Measurements from ENCODE around the gene CBX2.

The CBX2 gene

GRCh38 chr17:79836972-79837887 is 59.3 kb downstream of the CBX2 start:
- peak overlapping the region; percentile 71 for H3K4me3 ChIP-seq (ENCODE audit: low read depth, low read length)
- TF ChIP-seq CTCF (IDR thresholded peaks at IDR 0.05; ENCODE audit: insufficient read depth, low read depth, low read length, missing control alignments), result no peak
- DNase-seq (ENCODE audit: low read depth), result peak; percentile 90

Measured in GM12865 (cell line).